Mucosa of rectum (tissue), 2 donors: ENCODE results near the gene ACOX1.
A peak's percentile ranks its signal among the peaks of the same experiment; 100 is the strongest.
"Not testable (repeated sequence)": the region's sequence is repeated elsewhere in the genome, so short reads cannot be mapped to it uniquely, and the experiment has no call there.

ENCODE experiments used
- H3K27ac ChIP-seq, 2 donors: one replicate each; pipeline ENCODE4 v1.7.0; 2013; ENCODE audit warnings: inconsistent platforms in 2 of 2, low read depth in 2 of 2, low read length in 2 of 2
- H3K27me3 ChIP-seq, 2 donors: one replicate each; pipeline ENCODE4 v1.7.0; 2013; ENCODE audit warnings: low read length in 2 of 2; ENCODE audit not compliant: control insufficient read depth in 2 of 2, insufficient read depth in 2 of 2
- H3K36me3 ChIP-seq, 2 donors: one replicate each; pipeline ENCODE4 v1.7.0; 2013; ENCODE audit warnings: low read length in 2 of 2; ENCODE audit not compliant: control insufficient read depth in 2 of 2, insufficient read depth in 2 of 2
- H3K4me1 ChIP-seq, 2 donors: one replicate each; pipeline ENCODE4 v1.7.0; 2013; ENCODE audit warnings: low read length in 2 of 2, mild to moderate bottlenecking in 1 of 2; ENCODE audit not compliant: control insufficient read depth in 2 of 2, insufficient read depth in 2 of 2
- H3K4me3 ChIP-seq, 2 donors: one replicate each; pipeline ENCODE4 v1.7.0; 2013; ENCODE audit warnings: low read length in 2 of 2
- H3K9ac ChIP-seq, 2 donors: one replicate each; pipeline ENCODE4 v1.7.0; 2013; ENCODE audit warnings: low read length in 2 of 2, low read depth in 1 of 2, mild to moderate bottlenecking in 1 of 2
- H3K9me3 ChIP-seq, 2 donors: one replicate each; pipeline ENCODE4 v1.7.0; 2013; ENCODE audit warnings: low read length in 2 of 2; ENCODE audit not compliant: control insufficient read depth in 2 of 2
- donor health status: healthy.
- donor health status: Normal muscosa, but diverticular disease.

The ACOX1 gene

GRCh38 chr17:75981019-75981615, 2.2 kb upstream of the ACOX1 start:
- Histone ChIP-seq H3K36me3 (peaks cover 0 to 2% of the 10 kb centered on the region in 2 donors), H3K27ac (no peak overlapping the region), H3K27me3 (no peaks in the 10 kb centered on the region), H3K9ac (no peak overlapping the region), H3K4me1 (peaks cover 23 to 30% of the 10 kb centered on the region in 2 donors), H3K4me3 (no peak overlapping the region), H3K9me3 (no peaks in the 10 kb centered on the region)

DNA sequence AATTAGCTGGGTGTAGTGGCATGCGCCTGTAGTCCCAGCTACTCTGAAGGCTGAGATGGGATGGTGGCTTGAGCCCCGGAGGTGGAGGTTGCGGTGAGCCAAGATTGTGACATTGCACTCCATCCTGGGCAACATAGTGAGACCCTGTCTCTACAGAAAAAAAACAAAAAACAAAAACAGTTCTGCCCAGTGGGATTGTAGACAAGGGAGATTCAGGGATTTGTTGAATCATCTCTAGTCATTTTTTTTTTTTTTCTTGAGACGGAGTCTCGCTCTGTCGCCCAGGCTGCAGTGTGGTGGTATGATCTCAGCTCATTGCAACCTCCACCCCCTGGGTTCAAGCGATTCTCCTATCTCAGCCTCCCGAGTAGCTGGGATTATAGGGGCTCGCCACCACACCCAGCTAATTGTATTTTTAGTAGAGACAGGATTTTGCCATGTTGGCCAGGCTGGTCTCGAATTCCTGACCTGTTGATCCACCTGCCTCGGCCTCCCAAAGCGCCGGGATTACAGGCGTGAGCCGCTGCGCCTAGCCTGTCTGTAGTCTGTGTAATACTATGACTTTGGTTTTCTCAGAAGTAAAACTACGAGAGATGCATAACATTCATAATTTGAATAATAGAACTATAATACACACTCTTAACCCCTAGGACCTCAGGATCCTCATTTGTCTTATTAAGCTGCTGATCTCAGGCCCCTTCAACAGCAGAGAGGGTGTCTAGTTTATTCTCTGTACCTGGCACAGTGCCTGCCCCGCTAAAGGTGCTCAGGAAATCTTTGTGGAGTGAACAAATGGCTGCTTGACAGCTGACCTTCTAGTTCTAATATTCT, 1.4 kb upstream of the ACOX1 start:
- peaks cover 30 to 35% of the 10 kb centered on the region in 2 donors for H3K4me1 ChIP-seq
- H3K9me3 ChIP-seq = no peaks in the 10 kb centered on the region

DNA sequence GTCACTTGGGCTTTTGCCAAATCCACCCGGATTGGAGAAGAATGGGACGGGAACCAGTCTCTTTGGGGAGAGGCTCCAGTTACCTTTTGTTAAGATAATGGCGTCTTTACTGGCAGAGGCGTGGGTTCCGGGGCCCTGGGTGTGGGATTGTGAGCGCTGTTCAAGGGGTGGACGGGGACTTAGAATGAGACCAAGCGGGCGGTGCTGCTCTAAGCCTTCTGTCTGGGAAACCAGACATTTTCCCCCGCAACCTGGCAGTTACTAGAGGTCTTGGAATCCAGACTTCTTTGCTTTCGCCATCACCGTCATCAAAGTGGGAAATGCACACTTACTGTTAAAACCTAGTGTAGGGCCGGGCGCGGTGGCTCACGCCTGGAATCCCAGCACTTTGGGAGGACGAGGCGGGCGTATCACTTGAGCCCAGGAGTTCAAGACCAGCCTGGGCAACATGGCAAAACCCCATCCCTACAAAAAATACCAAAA, 780 bp upstream of the ACOX1 start:
- Histone ChIP-seq H3K9ac (peak overlapping the region; percentile 97 to 98), H3K4me1 (peaks cover 33 to 35% of the 10 kb centered on the region in 2 donors), H3K27me3 (no peaks in the 10 kb centered on the region), H3K9me3 (no peaks in the 10 kb centered on the region), H3K4me3 (peak overlapping the region; percentile 96 to 97), H3K27ac (peak overlapping the region; percentile 99), H3K36me3 (peaks cover 0 to 4% of the 10 kb centered on the region in 2 donors)

More for the DNA sequence above, 1.4 kb upstream of the ACOX1 start:
- Histone ChIP-seq H3K27me3 (no peaks in the 10 kb centered on the region), H3K36me3 (peaks cover 0 to 2% of the 10 kb centered on the region in 2 donors), H3K4me3 (peak overlapping the region; percentile 96 to 97), H3K9ac (peak overlapping the region; percentile 97 to 98), H3K27ac (peak overlapping the region; percentile 99)

- no peaks in the 10 kb centered on the region for H3K9me3 ChIP-seq
- H3K9ac ChIP-seq = peak overlapping the region; percentile 62 to 65
- H3K4me1 ChIP-seq = peaks cover 28 to 29% of the 10 kb centered on the region in 2 donors
- peaks cover 10 to 11% of the 10 kb centered on the region in 2 donors for H3K36me3 ChIP-seq
- peak overlapping the region; percentile 35 to 71 for H3K4me3 ChIP-seq
- no peaks in the 10 kb centered on the region for H3K27me3 ChIP-seq
- peak overlapping the region; percentile 74 to 82 for H3K27ac ChIP-seq
These were observed 2.7 kb downstream of the ACOX1 start for GRCh38 chr17:75976175-75976848.

DNA sequence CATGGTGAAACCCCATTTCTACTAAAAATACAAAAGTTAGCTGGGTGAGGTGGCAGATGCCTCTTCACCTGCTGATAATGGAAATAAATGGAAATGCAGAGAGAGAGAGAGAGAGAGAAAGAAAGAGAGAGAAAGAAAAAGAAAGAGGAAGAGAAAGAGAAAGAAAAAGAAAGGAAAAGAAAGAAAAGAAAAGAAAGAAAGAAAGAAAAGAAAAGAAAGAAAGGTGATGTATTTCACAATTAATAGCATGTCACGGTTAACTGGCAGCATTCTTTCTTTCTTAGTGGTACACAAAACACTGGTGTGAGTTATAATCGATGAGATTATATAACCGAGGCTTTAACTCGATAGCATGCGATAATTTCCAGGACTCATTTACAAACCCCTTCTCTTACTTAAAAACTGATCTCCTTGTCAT, 3.2 kb downstream of the ACOX1 start:
- H3K4me3 ChIP-seq = peak overlapping the region; percentile 35 to 37
- peak overlapping the region; percentile 54 to 82 for H3K27ac ChIP-seq
- H3K27me3 ChIP-seq = no peaks in the 10 kb centered on the region
- peaks cover 28 to 29% of the 10 kb centered on the region in 2 donors for H3K4me1 ChIP-seq
- no peaks in the 10 kb centered on the region for H3K9me3 ChIP-seq
- H3K9ac ChIP-seq = peak overlapping the region in 1 of 2 donors; percentile 62
- peaks cover 11% of the 10 kb centered on the region in 2 donors for H3K36me3 ChIP-seq

- Histone ChIP-seq H3K27ac (peak overlapping the region; percentile 54 to 82), H3K4me1 (peaks cover 22 to 26% of the 10 kb centered on the region in 2 donors), H3K36me3 (peaks cover 14 to 17% of the 10 kb centered on the region in 2 donors), H3K9ac (peak overlapping the region in 1 of 2 donors; percentile 38)
- not testable (repeated sequence) for H3K9me3 ChIP-seq, H3K4me3 ChIP-seq, H3K27me3 ChIP-seq
These were observed 3.8 kb downstream of the ACOX1 start for GRCh38 chr17:75975187-75975586.

DNA sequence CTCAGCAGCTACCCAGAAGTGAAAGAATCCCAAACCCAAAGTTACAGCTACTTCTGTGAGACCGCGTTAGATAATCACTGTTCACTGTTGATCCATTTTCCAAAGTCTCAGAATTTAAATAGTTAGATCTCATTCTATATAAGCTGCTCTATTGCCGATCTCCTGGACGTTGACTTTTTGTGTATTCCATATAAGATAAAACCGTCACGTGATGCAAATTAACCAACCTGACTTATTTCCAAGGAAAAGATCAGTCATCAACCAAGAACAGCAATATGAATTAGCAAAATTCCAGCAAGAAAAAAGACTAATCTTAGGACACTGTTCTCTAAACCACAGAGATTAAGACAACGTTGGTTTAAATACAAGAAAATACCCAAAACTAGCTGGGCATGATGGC, 8.3 kb downstream of the ACOX1 start:
- Histone ChIP-seq H3K27ac (no peak overlapping the region), H3K4me3 (no peak overlapping the region), H3K27me3 (no peaks in the 10 kb centered on the region), H3K4me1 (peaks cover 2 to 8% of the 10 kb centered on the region in 2 donors), H3K9me3 (no peaks in the 10 kb centered on the region), H3K9ac (no peak overlapping the region), H3K36me3 (peaks cover 19 to 23% of the 10 kb centered on the region in 2 donors)

- Histone ChIP-seq H3K4me3 (no peak overlapping the region), H3K4me1 (peaks cover 0 to 3% of the 10 kb centered on the region in 2 donors), H3K27me3 (no peaks in the 10 kb centered on the region), H3K36me3 (peaks cover 19 to 21% of the 10 kb centered on the region in 2 donors), H3K9me3 (no peaks in the 10 kb centered on the region), H3K9ac (no peak overlapping the region), H3K27ac (no peak overlapping the region)
These were observed 8.9 kb downstream of the ACOX1 start for GRCh38 chr17:75970011-75970523.

- H3K36me3 ChIP-seq = peaks cover 21 to 24% of the 10 kb centered on the region in 2 donors
- H3K27me3 ChIP-seq = not testable (repeated sequence)
These were observed 9.9 kb downstream of the ACOX1 start for GRCh38 chr17:75969044-75969443.

More at GRCh38 chr17:75969044-75969443, 9.9 kb downstream of the ACOX1 start:
- H3K4me3 ChIP-seq, H3K9me3 ChIP-seq, H3K9ac ChIP-seq, H3K27ac ChIP-seq, H3K4me1 ChIP-seq: not testable (repeated sequence)
